Stomach (tissue), 4 donors: ENCODE measurements around the gene SLC44A1.

Experiments used
- CTCF ChIP-seq, 7 experiments: fragments of 450-650 bp in 4 of 7; fragments of 200-600 bp in 3 of 7; sonication (generic) in 3 of 7; IDR thresholded peaks; one replicate each; pipeline ENCODE4 v1.5.1; 2016 to 2019; ENCODE audit warnings: antibody characterized with exemption in 7 of 7, control low read depth in 2 of 7, mild to moderate bottlenecking in 1 of 7
- EP300 ChIP-seq: sonication (generic); formaldehyde crosslinking; IDR thresholded peaks from one replicate; pipeline ENCODE4 v1.6.1; 2017; ENCODE audit warnings: antibody characterized with exemption
- POLR2A ChIP-seq, 4 donors: fragments of 450-650 bp; IDR thresholded peaks; one replicate each; pipeline ENCODE4 v1.6.1; 2016; ENCODE audit warnings: antibody characterized with exemption in 4 of 4, control low read depth in 2 of 4, mild to moderate bottlenecking in 1 of 4, moderate library complexity in 1 of 4
- POLR2AphosphoS5 ChIP-seq, 3 donors: sonication (generic); formaldehyde crosslinking; IDR thresholded peaks; one replicate each; pipeline ENCODE4 v1.6.1; 2016; ENCODE audit warnings: antibody characterized with exemption in 3 of 3

- TF ChIP-seq POLR2A (IDR thresholded peaks at IDR 0.05), result no peak
- no peak for TF ChIP-seq EP300
- no peak for TF ChIP-seq CTCF (IDR thresholded peaks at IDR 0.05)
- TF ChIP-seq POLR2AphosphoS5 (IDR thresholded peaks at IDR 0.05), result no peak
Measured at GRCh38 chr9:105278751-105279150, 34.3 kb downstream of the SLC44A1 start.
